HFF-Myc (cell line): ENCODE data around the gene UBE2D1.

Experiments used
- DNase-seq: peaks from one replicate; pipeline ENCODE4 v3.0.0-alpha.2; 2011; ENCODE audit warnings: low read depth; ENCODE audit errors: extremely low read depth
- H3K4me3 ChIP-seq: replicated peaks from 2 replicates; pipeline ENCODE4 v1.5.1; 2011; ENCODE audit warnings: low read depth, mild to moderate bottlenecking, control low read depth, low read length
- CTCF ChIP-seq: IDR thresholded peaks from 2 replicates; pipeline ENCODE4 v1.5.1; 2012; ENCODE audit warnings: mild to moderate bottlenecking, low read depth, low read length, control low read depth; ENCODE audit errors: missing control alignments

The UBE2D1 gene

GRCh38 chr10:58304099-58304633 is 30.6 kb upstream of the UBE2D1 start:
- no peak for DNase-seq
- H3K4me3 ChIP-seq = no peak overlapping the region
- no peak for TF ChIP-seq CTCF

GRCh38 chr10:58305821-58306220 is 29.0 kb upstream of the UBE2D1 start:
- DNase-seq = no peak
- no peak overlapping the region for H3K4me3 ChIP-seq
- no peak for TF ChIP-seq CTCF

GRCh38 chr10:58307676-58308075 is 27.1 kb upstream of the UBE2D1 start:
- no peak for DNase-seq
- H3K4me3 ChIP-seq = no peak overlapping the region
- TF ChIP-seq CTCF = no peak

GRCh38 chr10:58311026-58311425 is 23.8 kb upstream of the UBE2D1 start:
- H3K4me3 ChIP-seq = no peak overlapping the region
- no peak for TF ChIP-seq CTCF
- DNase-seq = no peak

- no peak for DNase-seq
- H3K4me3 ChIP-seq = no peak overlapping the region
- TF ChIP-seq CTCF = no peak
Observed at GRCh38 chr10:58316874-58317273, 17.9 kb upstream of the UBE2D1 start.

- DNase-seq = no peak
- no peak overlapping the region for H3K4me3 ChIP-seq
- TF ChIP-seq CTCF = no peak
Observed at GRCh38 chr10:58318346-58318745, 16.5 kb upstream of the UBE2D1 start.

GRCh38 chr10:58319599-58319998 is 15.2 kb upstream of the UBE2D1 start:
- H3K4me3 ChIP-seq = no peak overlapping the region
- DNase-seq = no peak
- TF ChIP-seq CTCF = no peak
